ENCODE results near the gene AGA. TPM values are rescaled to one million over a fixed set of nuclear protein-coding genes. Genes with fewer than 3 reads are reported as not detected.
A peak's percentile ranks its signal among the peaks of the same experiment; 100 is the strongest.

Gene AGA
- total RNA-seq, 2 experiments from 2014 or later, result 15.6 to 18.2 TPM

DNA sequence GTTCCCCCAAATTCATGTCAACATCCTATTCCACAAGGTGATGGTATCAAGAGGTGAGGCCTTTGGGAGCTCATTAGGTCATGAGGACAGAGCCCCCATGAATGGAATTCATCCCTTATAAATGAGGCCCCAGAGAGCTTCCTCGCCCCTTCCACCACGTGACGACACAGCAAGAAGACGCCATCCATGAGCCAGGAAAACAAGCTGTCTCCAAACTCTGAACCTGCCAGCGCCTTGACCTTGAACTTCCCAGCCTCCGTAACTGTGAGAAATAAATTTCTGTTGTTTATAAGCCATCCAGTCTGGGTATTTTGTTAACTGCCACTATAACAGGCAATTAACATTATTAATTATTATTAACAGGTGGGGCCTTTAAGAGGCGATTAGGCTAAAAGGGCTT, 5.8 kb downstream of the AGA start:
- Mint-ChIP-seq H3K27me3 (no peaks in the 10 kb centered on the region), H3K4me3 (no peak overlapping the region), H3K36me3 (peaks cover 30% of the 10 kb centered on the region), H3K9me3 (ENCODE audit: low read depth) (no peaks in the 10 kb centered on the region), H3K27ac (no peak overlapping the region), H3K4me1 (peaks cover 12% of the 10 kb centered on the region)
- ATAC-seq (no peak), DNase-seq (no peak)
- CTCF ChIA-PET, result interaction anchor here (1.1 kb wide), 1 partner anchor 20 kb away, joined by 3 read pairs; no protein-coding TSS in a partner anchor

DNA sequence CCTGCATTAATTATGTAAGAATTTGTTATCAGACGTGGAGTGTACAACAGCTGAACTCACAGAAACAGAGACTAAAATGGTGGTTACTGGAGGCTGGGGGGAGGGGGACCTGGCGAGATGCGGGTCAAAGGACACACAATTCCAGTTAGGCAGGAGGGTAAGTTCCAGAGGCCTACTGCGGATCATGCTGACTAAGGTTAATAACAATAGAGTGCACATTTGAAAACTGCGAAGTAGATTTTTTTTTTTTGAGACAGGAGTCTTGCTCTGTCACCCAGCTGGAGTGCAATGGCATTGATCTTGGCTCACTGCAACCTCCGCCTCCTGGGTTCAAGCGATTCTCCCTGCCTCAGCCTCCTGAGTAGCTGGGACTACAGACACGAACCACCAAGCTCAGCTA, 7.6 kb downstream of the AGA start:
- no peak for ATAC-seq
- CTCF ChIA-PET, result interaction anchor here (1.0 kb wide), 1 partner anchor 29 kb away, joined by 3 read pairs; no protein-coding TSS in a partner anchor
- H3K36me3 Mint-ChIP-seq, result peaks cover 30% of the 10 kb centered on the region
- no peak overlapping the region for H3K4me3 Mint-ChIP-seq
- DNase-seq, result no peak
- H3K27me3 Mint-ChIP-seq, result no peaks in the 10 kb centered on the region
- H3K9me3 Mint-ChIP-seq (ENCODE audit: low read depth), result no peaks in the 10 kb centered on the region
- H3K4me1 Mint-ChIP-seq, result no peaks in the 10 kb centered on the region
- no peak overlapping the region for H3K27ac Mint-ChIP-seq

DNA sequence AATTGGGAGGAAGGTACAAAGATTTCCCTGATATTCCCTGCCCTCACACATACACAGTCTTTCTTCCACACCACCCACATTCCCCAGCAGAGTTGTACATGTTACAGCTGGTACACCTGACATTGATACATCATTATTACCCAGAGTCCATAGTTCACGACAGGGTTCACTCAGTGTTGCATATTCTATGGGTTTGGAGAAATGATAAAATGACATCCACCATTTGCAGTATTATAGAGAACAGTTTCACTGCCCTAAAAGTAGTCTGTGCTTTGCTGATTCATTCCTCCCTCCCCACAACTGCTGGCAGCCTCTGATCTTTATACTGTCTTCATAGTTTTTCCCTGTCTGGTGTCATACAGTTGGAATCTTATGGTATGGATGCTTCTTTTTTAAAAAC, 15.0 kb downstream of the AGA start:
- DNase-seq, result no peak
- Mint-ChIP-seq H3K36me3 (peaks cover 10% of the 10 kb centered on the region), H3K27ac (no peak overlapping the region), H3K4me3 (no peak overlapping the region), H3K9me3 (ENCODE audit: low read depth) (no peaks in the 10 kb centered on the region), H3K4me1 (no peaks in the 10 kb centered on the region), H3K27me3 (peaks cover 3% of the 10 kb centered on the region)
- CTCF ChIA-PET, result no interaction called here
- no peak for ATAC-seq

DNA sequence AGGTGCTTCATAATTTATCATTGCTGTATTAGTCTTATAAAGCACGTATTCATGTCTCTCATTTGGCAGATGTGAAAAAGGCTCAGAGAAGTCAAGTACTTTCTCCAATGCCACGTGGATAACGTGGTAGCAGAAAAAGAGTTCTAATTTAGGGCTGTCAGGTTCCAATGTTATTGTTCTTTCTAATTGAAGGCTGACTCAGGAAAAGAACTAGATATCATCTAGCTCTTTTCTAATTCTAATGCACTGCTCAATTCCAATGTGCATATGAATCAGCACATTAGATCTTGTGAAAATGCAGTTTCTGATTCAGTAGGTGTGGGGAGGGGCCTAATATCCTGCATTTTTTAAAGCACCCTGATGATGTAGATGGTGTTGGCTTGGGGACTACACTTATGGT, 22.8 kb downstream of the AGA start:
- no peak for ATAC-seq
- no peak for DNase-seq
- peaks cover 7% of the 10 kb centered on the region for H3K36me3 Mint-ChIP-seq
- CTCF ChIA-PET, result no interaction called here
- no peaks in the 10 kb centered on the region for H3K4me1 Mint-ChIP-seq
- H3K4me3 Mint-ChIP-seq, result no peak overlapping the region
- no peak overlapping the region for H3K27ac Mint-ChIP-seq
- peaks cover 7% of the 10 kb centered on the region for H3K27me3 Mint-ChIP-seq
- peaks cover 8% of the 10 kb centered on the region for H3K9me3 Mint-ChIP-seq (ENCODE audit: low read depth)

DNA sequence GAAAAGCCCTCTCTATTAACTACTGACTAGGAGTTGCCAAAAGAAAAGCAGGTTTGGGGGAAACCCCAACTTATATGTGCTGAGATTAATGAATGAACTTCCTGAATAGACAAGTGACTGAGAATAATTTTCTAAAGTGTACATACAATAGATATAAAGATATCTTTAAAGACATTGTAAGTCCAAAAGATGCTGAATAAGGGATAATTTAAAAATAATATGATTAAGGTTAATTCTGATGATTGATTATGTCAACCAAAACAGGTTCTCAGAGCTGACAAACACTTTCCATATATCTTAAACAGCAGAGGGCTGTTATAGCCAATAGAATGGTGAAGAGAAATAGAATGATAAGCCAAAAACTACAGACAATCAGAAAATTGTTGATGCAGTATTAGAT, 28.6 kb downstream of the AGA start:
- no peaks in the 10 kb centered on the region for H3K9me3 Mint-ChIP-seq (ENCODE audit: low read depth)
- CTCF ChIA-PET, result no interaction called here

DNA sequence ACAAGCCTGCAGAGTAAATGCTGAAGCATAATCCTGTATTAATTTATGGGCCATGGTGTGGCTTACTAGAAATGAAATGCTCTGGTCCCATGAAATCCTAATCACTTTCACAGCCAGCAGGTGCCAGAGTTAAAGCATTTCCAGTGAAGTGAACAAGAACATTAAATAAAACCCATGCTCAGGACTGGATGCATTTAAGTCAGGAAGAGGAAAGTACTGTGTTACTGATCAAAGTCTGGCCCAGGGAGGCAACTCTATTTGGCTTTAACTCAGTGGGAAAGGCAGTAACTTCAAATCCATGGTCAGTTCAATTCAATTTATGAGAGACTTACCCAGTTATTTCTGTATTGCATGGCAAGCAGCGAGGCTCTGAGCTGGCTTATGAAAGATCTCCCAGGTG, 29.2 kb downstream of the AGA start:
- Mint-ChIP-seq H3K4me1 (no peaks in the 10 kb centered on the region), H3K9me3 (ENCODE audit: low read depth) (no peaks in the 10 kb centered on the region), H3K27ac (no peak overlapping the region), H3K36me3 (no peaks in the 10 kb centered on the region), H3K4me3 (no peak overlapping the region), H3K27me3 (peaks cover 3% of the 10 kb centered on the region)
- no peak for DNase-seq
- ATAC-seq, result no peak
- CTCF ChIA-PET, result no interaction called here

More for the DNA sequence above, 28.6 kb downstream of the AGA start:
- H3K36me3 Mint-ChIP-seq, result no peaks in the 10 kb centered on the region
- H3K27me3 Mint-ChIP-seq, result peaks cover 3% of the 10 kb centered on the region
- no peak overlapping the region for H3K4me3 Mint-ChIP-seq
- H3K4me1 Mint-ChIP-seq, result no peaks in the 10 kb centered on the region
- ATAC-seq (no peak), DNase-seq (no peak)
- H3K27ac Mint-ChIP-seq, result no peak overlapping the region

DNA sequence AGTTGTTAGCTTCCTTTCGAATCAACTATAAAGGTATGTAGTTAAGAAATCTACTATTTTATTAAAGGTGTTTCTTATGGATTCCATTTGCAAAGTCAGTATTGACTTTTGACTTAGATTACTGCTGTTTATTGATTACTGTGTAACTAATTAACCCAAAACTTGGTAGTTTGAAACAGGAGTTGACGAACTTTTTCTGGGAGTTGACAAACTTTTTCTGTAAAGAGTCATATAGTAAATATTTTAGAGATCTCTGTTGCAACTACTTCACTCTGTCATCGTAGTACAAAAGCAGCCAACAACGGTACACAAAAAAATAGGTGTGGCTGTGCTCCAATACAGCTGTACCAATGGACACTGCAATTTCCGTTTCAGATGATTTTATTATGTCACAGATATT, 30.2 kb downstream of the AGA start:
- H3K4me3 Mint-ChIP-seq, result no peak overlapping the region
- DNase-seq (no peak), ATAC-seq (no peak)
- no peaks in the 10 kb centered on the region for H3K4me1 Mint-ChIP-seq
- H3K27me3 Mint-ChIP-seq, result peaks cover 3% of the 10 kb centered on the region
- no peak overlapping the region for H3K27ac Mint-ChIP-seq
- H3K9me3 Mint-ChIP-seq (ENCODE audit: low read depth), result no peaks in the 10 kb centered on the region
- CTCF ChIA-PET, result interaction anchor here (1.6 kb wide), 1 partner anchor 10 kb away, joined by 3 read pairs; no protein-coding TSS in a partner anchor
- no peaks in the 10 kb centered on the region for H3K36me3 Mint-ChIP-seq

DNA sequence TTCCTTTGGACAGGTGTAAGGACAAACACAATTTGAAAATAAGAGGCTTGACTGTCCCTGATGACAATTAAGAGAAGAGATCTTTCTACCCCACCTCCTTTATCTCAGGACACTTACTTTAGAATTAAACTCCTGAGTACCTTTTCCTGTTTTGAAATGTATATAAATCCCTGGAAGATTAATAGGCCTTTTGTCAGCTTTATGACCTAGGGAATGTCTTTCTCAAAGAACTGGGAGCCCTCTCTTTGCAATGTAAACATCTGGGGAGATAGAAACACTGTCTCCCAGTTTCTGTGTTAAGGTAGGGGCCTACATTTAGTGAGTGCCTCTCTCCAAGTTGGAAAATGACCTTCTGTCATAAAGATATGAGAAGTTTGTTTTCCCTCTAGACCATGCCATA, 31.7 kb downstream of the AGA start:
- DNase-seq, result no peak
- Mint-ChIP-seq H3K36me3 (no peaks in the 10 kb centered on the region), H3K9me3 (ENCODE audit: low read depth) (no peaks in the 10 kb centered on the region), H3K4me1 (no peaks in the 10 kb centered on the region), H3K27me3 (no peaks in the 10 kb centered on the region), H3K27ac (no peak overlapping the region), H3K4me3 (no peak overlapping the region)
- CTCF ChIA-PET, result no interaction called here
- no peak for ATAC-seq

DNA sequence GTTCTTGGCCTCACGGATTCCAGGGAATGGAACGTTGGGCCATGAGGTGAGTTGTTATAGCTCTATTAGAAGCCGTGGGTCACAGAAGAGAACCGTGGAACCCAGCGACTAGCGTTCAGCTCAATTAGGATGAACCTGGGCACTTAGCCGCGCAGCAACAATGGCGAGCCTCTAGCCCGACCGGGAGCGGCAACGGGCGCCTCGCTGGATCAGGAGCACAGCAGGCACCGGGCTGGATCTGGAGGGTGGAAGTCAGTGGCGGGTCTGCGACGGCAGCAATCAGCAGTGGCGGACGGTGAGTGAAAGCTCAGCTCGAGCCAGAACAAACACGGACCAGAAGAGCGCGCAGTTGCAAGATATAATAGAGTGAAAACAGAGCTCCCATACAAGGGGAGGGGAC, 34.2 kb downstream of the AGA start:
- Mint-ChIP-seq H3K27ac (no peak overlapping the region), H3K9me3 (ENCODE audit: low read depth) (no peaks in the 10 kb centered on the region), H3K4me3 (no peak overlapping the region), H3K4me1 (peaks cover 13% of the 10 kb centered on the region), H3K36me3 (peaks cover 4% of the 10 kb centered on the region), H3K27me3 (peaks cover 8% of the 10 kb centered on the region)
- CTCF ChIA-PET, result no interaction called here
- DNase-seq (no peak), ATAC-seq (no peak)

DNA sequence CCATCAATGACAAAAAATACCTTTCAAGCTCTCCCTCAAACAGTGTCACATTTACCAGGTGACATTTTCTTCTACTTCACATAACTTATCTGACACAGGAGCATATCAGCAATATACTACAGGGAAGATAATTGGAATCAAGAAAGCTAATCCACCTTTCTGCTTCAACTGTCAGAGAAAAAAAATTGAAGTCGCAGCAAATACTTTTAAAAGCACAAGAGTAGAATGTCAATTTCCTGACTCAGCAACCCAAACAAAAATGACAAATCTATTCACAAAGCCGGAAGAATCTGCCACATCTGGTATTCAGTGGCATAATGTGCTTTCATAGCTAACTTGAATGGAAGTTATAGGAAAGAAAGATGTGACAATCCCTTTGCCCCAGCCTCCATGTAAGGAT, 36.7 kb downstream of the AGA start:
- Mint-ChIP-seq H3K27me3 (peaks cover 8% of the 10 kb centered on the region), H3K9me3 (ENCODE audit: low read depth) (no peaks in the 10 kb centered on the region), H3K36me3 (peaks cover 17% of the 10 kb centered on the region), H3K4me1 (peaks cover 33% of the 10 kb centered on the region), H3K27ac (no peak overlapping the region), H3K4me3 (no peak overlapping the region)
- ATAC-seq (no peak), DNase-seq (no peak)
- CTCF ChIA-PET, result interaction anchor here (1.1 to 1.5 kb wide), 2 partner anchors 30 to 36 kb away, joined by 3 read pairs; no protein-coding TSS in a partner anchor

DNA sequence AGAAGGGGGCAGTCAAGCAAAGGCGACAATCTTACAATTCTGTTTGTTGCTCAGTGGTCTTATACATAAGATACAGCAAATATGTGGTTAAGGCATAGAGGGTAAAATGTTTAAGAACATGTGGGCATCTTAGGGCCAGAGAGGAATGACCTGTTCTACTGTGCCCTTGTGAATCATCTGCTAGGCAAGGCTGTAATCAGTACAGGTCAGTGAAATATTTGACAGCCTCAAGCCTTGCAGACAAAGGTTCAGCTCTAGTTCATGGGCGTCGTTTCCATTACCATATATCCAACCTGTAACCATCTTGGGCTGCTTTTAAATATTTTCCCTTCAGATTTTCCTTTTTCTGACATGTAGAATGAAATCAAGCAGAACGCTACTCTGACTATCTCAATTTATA, 37.3 kb downstream of the AGA start:
- no peak overlapping the region for H3K27ac Mint-ChIP-seq
- no peaks in the 10 kb centered on the region for H3K9me3 Mint-ChIP-seq (ENCODE audit: low read depth)
- ATAC-seq (no peak), DNase-seq (no peak)
- CTCF ChIA-PET, result interaction anchor here (1.1 to 1.5 kb wide), 2 partner anchors 30 to 37 kb away, joined by 3 read pairs; no protein-coding TSS in a partner anchor
- no peak overlapping the region for H3K4me3 Mint-ChIP-seq
- peaks cover 8% of the 10 kb centered on the region for H3K27me3 Mint-ChIP-seq
- peaks cover 21% of the 10 kb centered on the region for H3K36me3 Mint-ChIP-seq
- peaks cover 38% of the 10 kb centered on the region for H3K4me1 Mint-ChIP-seq

DNA sequence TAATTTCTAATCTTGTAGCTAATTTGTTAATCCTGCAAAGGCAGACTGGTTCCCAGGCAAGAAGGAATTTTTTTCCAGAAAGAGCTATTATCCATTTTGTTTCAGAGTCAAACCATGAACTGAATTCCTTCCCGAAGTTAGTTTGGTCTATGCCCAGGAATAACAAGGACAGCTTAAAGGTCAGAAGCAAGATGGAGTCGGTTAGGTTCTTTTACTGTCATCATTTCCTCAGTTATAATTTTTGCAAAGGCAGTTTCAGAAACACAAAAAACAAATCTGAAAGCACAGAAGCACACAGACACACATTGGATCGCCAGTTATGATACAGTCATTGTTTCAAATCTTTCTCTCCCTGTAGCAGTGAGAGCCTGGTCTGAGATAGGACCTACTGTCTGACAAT, 37.9 kb downstream of the AGA start:
- no peak for ATAC-seq
- peaks cover 24% of the 10 kb centered on the region for H3K36me3 Mint-ChIP-seq
- no peaks in the 10 kb centered on the region for H3K9me3 Mint-ChIP-seq (ENCODE audit: low read depth)
- no peak overlapping the region for H3K4me3 Mint-ChIP-seq
- CTCF ChIA-PET, result interaction anchor here (1.0 to 1.5 kb wide), 3 partner anchors 11 to 37 kb away, joined by 3 read pairs; no protein-coding TSS in a partner anchor
- peaks cover 45% of the 10 kb centered on the region for H3K4me1 Mint-ChIP-seq
- no peak overlapping the region for H3K27ac Mint-ChIP-seq
- no peak for DNase-seq
- H3K27me3 Mint-ChIP-seq, result peaks cover 8% of the 10 kb centered on the region

DNA sequence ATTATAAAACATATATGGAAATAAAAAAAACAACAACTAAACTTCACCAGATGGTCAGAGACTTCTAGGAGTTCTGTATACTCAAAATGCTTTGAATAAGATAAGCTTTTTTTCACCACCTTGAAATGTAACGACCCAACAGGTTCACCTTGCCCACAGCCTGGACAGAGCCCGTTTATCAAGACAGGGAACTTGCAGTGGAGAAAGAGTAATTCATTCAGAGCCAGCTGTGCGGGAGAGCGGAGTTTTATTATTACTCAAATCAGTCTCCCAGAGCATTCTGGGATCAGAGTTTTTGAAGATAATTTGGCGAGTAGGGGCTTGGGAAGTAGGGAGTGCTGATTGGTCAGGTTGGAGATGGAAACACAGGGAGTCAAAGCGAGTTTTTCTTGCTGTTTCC, 38.5 kb downstream of the AGA start:
- ATAC-seq (no peak), DNase-seq (no peak)
- Mint-ChIP-seq H3K27ac (no peak overlapping the region), H3K9me3 (ENCODE audit: low read depth) (no peaks in the 10 kb centered on the region), H3K4me3 (no peak overlapping the region), H3K27me3 (peaks cover 8% of the 10 kb centered on the region), H3K36me3 (peaks cover 24% of the 10 kb centered on the region), H3K4me1 (peaks cover 47% of the 10 kb centered on the region)
- CTCF ChIA-PET, result interaction anchor here (1.0 to 1.2 kb wide), 2 partner anchors 11 to 36 kb away, joined by 3 read pairs; no protein-coding TSS in a partner anchor

DNA sequence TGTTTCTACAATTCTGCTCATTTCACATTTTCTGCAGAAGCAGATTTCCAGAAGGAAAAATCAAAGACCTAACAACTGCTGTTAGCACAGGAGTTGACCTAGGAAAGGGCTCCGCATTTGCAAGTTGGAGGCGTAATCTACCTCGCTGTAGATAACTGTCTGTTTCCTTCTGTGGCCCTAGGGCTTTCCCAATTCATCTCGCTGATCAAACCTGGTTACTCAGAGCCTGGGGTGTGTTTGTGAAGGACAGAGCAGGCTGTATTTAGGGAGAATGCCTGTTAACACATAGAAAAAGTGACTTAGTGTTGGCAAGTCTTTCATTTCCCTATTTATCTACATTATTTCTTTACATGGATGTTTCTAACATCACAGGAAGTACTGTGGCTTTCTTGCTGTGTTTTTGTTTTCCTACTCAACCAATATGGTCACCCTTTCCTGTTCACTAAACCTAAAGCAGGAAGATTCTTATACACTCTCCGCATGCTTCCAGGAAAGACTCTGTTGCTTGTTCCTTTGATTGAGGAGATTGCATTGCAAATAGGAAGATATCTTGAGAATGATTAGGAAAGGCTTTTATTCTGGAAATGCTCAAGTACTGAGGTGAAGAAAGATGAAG, 40.5 kb downstream of the AGA start:
- H3K4me1 Mint-ChIP-seq, result peaks cover 52% of the 10 kb centered on the region
- peaks cover 8% of the 10 kb centered on the region for H3K27me3 Mint-ChIP-seq
- no peaks in the 10 kb centered on the region for H3K9me3 Mint-ChIP-seq (ENCODE audit: low read depth)
- H3K4me3 Mint-ChIP-seq, result peak overlapping the region; percentile 8
- ATAC-seq (peak; percentile 57), DNase-seq (no peak)
- peak overlapping the region; percentile 75 for H3K27ac Mint-ChIP-seq
- CTCF ChIA-PET, result no interaction called here
- peaks cover 32% of the 10 kb centered on the region for H3K36me3 Mint-ChIP-seq

Data from activated CD8-positive, alpha-beta memory T cell treated with anti-CD3 and anti-CD28 coated beads, Interleukin-2, amount 10 ng/mL, durations not matched to agents 7 days and 5 days (primary cell).